VCaP (cell line): Measurements from ENCODE around the gene PMEPA1.
A peak's percentile ranks its signal among the peaks of the same experiment; 100 is the strongest.

Source experiments
- H3K27ac ChIP-seq: fragments of 450-650 bp; 2 replicates; pipeline ENCODE4 v1.5.1; 2017
- CTCF ChIP-seq: fragments of 450-650 bp; conservative IDR thresholded peaks from 2 replicates; pipeline ENCODE4 v1.5.1; 2017; ENCODE audit warnings: mild to moderate bottlenecking, moderate library complexity

Gene PMEPA1

GRCh38 chr20:57688295-57688694 lies 21.5 kb downstream of the PMEPA1 start:
- peak overlapping the region; percentile 99 for H3K27ac ChIP-seq
- TF ChIP-seq CTCF: no peak

GRCh38 chr20:57686931-57687652 lies 22.7 kb downstream of the PMEPA1 start:
- H3K27ac ChIP-seq: peak overlapping the region; percentile 99
- TF ChIP-seq CTCF: no peak

- no peak for TF ChIP-seq CTCF
- H3K27ac ChIP-seq: peak overlapping the region; percentile 99
These were observed 24.6 kb downstream of the PMEPA1 start for GRCh38 chr20:57685146-57685758.

- no peak for TF ChIP-seq CTCF
These were observed 25.0 kb downstream of the PMEPA1 start for GRCh38 chr20:57684808-57685140.

GRCh38 chr20:57683881-57684807 lies 25.7 kb downstream of the PMEPA1 start:
- peak overlapping the region; percentile 99 for H3K27ac ChIP-seq
- TF ChIP-seq CTCF: no peak

More at GRCh38 chr20:57684808-57685140, 25.0 kb downstream of the PMEPA1 start:
- H3K27ac ChIP-seq: peak overlapping the region; percentile 99

GRCh38 chr20:57683287-57683686 lies 26.5 kb downstream of the PMEPA1 start:
- peak overlapping the region; percentile 99 for H3K27ac ChIP-seq
- no peak for TF ChIP-seq CTCF
